HG03196 (cell line): ENCODE results near the gene PRPSAP1.
"Not testable (repeated sequence)": the region's sequence is repeated elsewhere in the genome, so short reads cannot be mapped to it uniquely, and the experiment has no call there.

ENCODE experiments used
- ATAC-seq: cut with Tn5 transposase; IDR thresholded peaks from one replicate; pipeline ENCODE4 v1.9.1; 2021; ENCODE audit not compliant: unreplicated experiment

The PRPSAP1 gene

DNA sequence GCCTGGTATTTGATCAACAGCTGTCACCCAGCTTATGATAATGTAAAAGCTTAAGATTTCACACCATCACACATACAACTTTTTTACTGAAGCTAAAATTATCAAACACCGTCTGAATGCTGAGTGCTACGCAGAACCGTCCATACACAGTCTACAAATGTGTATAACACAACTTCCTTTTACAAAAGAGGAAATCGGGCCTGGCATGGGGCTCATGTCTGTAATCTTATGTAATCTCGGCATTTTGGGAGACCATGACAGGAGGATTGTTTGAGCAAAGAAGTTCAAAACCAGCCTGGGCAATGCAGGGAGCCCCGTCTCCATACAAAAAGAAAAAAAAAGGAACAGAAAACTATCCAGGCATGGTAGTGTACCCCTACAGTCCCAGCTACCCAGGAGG is 26.0 kb downstream of the PRPSAP1 start:
- no peak for ATAC-seq

DNA sequence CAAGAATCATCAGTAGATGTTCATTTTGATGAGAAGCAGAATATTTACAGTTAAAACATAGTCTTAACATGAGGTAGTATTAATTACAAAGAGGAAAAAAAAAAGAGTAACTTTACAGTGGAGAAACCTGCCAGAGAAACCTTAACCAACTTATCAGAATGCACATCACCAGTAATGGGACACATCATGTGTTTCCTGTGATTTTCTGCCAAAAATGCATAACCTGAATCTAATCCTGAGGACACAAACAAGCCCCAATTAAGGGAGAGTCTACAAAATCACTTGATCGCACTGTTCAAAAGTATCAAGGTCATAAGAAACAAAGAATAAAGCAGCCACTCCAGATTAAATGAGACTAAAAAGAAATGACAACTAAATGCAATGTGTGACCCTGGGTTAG is 27.4 kb downstream of the PRPSAP1 start:
- ATAC-seq: no peak

DNA sequence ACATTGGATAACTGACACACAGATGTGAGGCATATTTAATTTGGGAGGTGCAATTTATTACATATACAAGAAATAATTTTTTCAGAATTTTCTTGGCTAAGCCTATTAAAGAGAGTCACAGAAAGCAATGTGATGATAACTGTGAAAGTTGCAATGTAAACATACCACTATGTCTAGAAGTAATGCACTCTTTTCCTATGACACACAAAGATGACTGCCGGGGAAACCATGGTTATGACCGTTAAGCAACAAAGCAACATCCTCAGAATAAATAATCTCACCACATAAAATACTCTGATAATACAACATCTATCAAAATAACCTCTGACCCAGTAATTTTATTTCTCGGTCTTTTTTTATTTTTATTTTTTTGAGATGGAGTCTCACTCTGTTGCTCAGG is 35.1 kb downstream of the PRPSAP1 start:
- ATAC-seq: no peak

DNA sequence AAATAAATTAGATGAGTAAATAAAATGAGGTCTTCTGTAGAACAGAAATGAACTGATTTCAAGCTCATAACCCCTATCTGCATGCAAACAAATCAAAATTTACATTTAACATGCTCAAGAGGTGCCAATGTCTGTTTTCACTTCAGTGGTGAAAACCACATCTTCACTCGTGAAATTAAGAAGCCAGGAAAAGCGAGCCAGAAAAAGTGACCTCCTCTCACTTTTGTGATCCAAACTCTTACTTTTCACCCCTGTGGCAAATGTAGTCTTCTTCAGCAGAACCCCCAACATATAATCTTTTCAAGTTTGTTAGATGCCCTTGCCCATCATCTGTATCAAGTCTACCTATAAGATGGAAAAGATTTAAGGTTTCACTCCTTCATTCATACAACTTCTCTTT is 36.2 kb downstream of the PRPSAP1 start:
- no peak for ATAC-seq

DNA sequence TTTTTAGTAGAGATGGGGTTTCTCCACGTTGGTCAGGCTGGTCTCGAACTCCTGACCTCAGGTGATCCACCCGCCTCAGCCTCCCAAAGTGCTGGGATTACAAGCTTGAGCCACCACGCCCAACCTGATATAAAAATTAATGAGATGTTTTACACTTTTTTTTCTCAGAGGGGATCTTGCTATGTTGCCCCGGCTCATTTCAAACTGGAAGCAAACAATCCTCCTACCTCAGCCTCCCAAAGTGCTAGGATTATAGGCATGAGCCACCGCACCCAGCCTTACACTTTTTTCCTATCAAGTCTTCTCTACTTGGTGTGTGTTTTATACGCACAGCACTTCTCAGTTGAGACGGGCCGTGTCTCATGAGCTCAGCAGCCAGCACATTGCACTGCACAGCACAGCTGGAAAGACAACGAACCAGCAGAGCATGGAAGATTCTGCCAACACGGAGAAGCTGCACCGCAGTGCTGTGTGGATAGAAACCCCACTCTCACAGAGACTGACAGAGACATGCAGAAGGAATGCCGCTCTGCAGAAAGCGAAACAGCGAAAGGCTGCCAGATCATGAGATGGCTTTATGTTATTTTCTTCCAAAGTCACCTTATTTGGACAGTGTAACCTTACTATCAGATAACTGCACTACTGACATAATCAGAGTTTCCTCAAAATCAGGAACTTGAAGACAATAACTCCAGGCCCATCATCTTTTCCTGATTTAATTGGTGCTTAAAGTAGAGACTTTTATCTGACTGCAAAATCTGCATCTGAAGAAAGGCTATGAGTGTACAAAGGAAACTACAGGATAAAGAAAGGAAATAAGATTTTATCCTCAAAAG is 39.1 kb downstream of the PRPSAP1 start:
- no peak for ATAC-seq

DNA sequence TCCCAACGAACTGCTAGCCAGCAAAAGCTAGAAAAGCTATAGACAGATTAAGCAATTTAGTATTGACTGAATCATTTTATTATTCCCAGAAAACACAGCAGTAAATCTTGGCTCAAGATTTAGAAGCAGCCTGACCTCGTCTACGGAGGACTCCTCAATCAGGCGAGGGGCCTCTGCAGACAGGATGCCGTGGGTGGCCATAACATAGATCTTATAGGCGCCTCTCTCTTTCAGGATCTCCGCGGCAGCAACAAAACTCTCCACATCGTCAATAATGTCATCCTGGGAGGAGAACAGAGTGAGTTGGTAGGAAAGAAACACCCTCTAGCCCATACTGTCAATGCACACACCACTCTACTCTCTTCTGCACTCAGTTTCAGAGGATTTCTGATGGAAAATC is 41.0 kb downstream of the PRPSAP1 start:
- ATAC-seq: no peak

DNA sequence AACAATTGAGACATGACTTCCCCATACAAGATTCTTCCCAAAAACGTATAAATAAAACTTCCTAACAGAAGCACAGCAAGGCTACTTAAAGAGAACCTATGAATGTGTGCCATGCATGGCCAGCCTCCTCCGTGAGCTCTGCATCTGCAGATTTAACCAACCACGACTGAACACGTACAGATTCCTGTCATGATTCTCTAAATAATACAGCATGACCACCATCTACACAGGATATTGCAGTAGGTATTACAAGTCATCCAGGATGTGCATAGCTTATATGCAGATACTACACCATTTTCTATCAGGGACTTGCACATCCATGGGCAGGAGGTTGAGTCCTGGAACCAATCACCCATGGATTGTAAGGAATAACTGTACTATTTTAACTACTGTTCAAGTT is 44.3 kb downstream of the PRPSAP1 start:
- no peak for ATAC-seq

DNA sequence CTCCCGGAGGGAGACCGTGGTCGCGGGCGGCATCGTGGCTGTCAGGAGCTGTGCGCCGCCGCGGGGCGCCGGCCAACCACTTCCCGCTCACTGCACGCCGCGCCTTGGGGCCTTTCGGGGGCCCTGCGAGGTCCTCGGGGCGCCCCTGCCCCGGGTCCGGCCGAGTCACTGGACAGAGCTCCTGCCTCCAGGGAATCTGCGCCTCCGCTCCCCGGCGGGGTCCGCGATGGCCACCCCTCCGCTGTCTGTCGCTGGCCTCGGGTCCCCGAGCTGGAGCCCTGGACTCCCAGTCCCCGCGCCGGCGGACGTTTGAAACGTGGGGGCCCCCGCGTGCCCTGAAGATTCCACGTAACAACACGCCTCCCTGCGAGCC is 45.8 kb downstream of the PRPSAP1 start, which contains the start of gene QRICH2:
QRICH2 (minus strand) TSS at position 311 of the 373 bp plus-strand sequence; CDS start at position 33, 278 bp downstream.
- no peak for ATAC-seq

DNA sequence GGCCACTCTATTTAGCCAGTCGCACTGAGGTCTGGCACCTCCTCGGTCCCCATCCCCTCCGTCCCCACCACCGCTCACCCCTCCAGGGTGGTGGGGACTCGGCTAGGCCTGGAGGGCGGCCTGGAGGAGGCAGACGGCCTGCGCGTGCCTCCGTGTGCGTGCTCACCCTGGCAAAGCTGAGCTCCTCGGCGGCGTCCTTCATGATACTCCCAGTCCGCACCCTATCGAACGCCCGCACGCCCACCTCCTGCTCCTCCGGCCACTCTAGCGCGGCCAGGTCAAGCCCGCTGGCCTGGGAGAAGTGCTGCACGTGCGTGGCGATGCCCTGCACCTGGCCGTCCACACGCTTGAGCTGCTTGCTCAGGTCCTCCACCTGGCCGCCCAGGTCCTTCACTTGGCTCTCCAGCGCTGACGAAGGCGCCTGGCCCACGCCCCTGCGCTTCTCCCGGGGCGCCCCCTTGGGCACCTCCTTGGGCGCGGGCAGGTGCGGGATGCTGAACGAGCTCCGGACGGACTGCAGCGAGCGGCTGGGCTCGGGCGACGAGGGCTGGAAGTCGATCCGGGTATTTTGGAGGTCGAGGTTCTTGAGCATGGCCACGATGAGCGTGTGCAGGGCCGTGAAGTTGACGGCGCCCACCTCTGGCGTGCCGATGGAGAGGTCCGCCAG is 46.3 kb downstream of the PRPSAP1 start:
- ATAC-seq: no peak

DNA sequence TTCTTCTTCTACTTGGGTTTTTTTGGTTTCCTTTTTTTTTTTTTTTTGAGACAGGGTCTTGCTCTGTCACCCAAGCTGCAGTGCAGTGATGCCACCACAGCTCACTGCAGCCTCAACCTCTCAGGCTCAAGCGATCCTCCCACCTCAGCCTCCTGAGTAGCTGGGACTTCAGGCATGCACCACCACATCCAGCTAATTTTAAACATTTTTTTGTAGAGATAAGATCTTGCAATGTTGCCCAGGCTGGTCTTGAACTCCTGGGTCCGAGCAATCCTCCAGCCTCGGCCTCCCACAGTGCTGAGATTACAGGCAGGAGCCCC is 48.6 kb downstream of the PRPSAP1 start:
- not testable (repeated sequence) for ATAC-seq

DNA sequence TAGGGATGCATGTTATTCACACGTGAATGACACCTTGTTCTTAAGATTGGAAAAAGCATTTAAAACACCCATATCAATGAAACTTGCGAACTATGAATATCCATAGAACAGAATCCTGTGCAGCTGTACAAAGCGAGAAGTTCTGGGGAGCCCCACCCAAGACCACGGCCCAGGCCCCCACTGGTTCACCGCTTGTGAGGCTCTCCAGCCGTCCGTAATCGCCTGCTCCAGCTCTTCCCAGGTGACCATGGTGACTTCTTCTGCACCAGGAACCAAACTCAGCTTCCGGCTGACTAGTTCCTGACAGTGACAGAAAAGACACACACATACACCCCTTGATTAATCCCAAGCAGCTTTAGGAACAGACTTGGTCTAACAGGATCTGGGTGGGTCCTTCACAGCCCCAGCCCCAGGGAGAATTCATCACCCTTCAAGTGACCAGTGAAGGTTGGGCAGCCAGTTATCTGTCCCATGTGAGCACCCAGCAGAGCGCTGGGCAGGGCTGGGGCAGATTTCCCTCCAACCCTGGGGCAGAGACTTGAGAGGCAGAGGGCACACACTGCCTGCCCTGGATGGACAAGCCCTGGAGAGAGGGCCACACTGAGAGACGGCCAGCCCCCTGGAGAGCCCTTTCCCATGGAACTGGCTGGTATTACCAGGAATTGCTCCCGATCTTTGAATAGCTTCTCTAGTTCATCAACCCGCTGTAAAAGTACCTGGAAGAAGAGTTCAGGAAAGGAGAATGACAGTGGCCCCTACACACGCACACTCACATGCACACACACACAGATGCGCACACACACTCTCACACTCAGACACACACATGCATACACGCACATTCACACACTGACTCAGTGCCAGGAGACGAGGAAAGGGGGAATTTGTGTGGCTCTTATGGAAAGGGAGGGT is 49.2 kb downstream of the PRPSAP1 start:
- no peak for ATAC-seq

DNA sequence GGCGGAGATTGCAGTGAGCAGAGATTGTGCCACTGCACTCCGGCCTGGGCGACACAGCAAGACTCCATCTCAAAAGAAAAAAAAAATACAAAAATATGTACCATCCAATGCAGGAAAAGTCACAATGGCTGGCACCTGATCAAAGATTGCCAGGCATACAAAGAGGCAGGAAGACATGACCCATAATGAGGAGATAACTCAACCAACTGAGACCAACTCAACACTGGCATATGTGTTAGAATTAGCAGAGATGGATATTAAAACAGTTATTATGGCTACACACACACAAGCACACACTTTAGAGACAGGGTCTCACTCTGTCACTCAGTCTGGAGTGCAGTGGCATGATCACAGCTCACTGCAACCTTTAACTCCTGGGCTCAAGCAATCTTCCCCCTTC is 56.3 kb downstream of the PRPSAP1 start:
- ATAC-seq: no peak

DNA sequence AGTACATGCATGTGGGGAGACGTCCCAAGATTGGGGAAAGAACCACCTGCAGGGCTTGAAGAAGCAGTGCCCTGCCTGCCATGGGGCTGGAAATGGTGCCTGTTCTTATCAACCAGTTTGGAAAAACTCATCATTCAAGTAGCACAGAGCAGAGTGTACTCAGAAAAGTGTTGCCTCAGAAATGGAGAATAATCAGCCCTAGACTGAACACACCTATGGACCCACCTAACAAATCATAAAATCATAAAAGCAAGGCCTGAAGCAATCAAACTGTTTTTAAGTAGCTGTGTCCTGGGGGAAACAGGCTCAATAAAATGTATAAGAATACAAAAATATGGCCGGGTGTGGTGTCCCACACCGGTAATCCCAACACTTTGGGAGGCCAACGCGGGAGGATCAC is 56.8 kb downstream of the PRPSAP1 start:
- no peak for ATAC-seq

DNA sequence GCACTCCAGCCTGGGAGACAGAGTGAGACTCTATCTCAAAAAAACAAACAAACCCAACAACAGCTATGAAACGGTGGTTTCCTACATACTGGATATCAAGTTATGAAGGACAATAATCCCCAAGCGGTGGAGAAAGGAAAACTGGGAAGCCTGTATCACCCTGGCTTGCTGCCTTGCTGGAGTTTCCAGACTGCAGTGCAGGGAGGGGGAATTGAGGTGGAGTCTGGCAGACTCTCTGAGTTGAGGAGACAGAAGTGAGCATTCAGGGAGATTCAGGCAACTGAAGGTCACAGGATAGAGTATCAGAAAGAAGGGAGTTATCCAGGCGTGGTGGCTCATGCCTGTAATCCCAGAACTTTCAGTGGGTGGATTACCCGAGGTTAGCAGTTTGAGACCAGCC is 57.5 kb downstream of the PRPSAP1 start:
- ATAC-seq: no peak

DNA sequence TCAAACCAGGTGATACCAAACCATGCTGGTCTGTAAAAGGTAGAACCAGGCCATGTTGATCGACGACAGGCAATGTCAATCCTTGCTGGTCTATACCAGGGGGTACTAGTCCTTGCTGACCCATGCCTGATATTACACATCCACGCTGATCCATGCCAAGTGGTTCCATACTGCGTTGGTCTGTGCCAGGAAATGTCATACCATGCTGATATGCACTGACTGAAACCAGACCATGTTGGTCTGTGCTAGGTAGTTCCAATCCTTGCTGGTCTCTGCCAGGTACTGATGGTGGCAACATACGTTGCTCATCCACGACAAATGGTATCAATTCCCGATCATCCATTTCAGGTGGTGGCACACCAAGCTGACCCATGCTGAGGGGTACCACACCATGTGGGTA is 60.6 kb downstream of the PRPSAP1 start:
- ATAC-seq: no peak

DNA sequence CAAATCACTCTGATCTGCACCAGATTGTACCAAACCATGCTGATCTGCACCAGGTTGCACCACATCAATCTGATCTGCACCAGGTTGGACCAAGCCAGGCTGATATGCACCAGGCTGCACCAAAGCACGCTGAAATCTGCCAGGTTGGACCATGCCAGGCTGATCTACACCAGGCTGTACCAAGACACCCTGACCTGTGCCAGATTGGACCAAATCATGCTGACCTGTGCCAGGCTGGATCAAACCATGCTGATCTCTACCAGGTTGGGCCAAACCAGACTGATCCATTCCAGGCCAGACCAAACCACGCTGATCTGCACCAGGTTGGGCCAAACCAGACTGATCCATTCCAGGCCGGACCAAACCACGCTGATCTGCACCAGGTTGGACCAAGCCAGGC is 61.1 kb downstream of the PRPSAP1 start:
- ATAC-seq: no peak

DNA sequence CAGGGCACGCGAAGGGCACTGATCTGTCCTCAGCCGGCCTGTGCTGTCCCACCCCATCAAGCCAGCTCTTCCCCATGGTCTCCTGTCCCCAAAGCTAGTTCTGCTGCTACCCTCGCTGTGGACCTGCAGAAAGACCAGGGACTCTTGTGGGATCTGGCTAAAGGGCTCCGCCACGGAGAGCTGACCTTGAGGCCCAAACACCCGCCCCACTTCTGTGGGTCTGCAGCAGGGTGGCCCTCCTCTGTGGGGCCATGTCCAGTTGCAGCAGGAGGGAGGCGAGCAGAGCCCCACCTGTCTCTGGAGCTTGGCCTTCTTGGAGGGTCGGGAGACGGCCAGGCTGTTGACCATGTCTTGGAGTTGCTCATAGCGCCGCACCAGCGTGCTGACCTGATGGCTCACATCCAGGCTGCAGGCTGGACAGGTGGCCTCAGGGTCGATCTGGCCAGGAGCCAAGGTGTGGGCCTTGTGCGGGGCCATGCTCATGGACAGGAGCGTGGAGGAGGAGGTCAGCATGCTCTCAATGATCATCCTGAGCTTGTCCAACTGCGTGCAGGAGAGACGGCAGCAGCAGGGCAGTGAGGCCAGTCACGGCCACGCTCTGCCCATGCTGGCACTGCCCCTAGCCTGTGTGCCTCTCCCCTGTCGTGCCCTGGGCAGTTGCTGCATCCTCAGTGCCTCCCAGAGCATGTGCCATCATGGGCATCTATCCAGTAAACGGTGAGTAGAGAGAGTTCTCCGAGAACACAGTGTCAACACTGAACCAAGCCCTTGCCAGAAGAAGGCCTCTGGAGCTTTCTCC is 71.9 kb downstream of the PRPSAP1 start:
- no peak for ATAC-seq

DNA sequence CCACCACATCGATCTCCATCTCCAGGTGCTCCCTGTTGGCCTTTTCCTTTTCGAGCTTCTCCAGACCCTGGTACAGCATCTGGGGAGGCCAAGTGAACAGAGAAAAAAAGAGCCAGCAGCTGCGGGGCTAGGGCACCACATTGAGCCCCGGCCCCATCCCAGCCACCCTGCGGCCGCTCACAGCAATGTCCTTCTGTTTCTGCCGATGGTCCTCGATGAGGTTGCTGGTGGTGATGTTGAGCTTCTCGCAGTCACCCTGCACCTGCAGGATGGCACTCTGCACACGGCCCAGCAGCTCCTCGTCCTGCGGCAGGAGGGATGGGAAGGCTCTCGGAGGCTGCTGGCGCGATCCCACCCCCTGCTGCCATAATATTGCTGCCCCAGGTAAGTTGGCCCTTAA is 73.1 kb downstream of the PRPSAP1 start:
- ATAC-seq: no peak

DNA sequence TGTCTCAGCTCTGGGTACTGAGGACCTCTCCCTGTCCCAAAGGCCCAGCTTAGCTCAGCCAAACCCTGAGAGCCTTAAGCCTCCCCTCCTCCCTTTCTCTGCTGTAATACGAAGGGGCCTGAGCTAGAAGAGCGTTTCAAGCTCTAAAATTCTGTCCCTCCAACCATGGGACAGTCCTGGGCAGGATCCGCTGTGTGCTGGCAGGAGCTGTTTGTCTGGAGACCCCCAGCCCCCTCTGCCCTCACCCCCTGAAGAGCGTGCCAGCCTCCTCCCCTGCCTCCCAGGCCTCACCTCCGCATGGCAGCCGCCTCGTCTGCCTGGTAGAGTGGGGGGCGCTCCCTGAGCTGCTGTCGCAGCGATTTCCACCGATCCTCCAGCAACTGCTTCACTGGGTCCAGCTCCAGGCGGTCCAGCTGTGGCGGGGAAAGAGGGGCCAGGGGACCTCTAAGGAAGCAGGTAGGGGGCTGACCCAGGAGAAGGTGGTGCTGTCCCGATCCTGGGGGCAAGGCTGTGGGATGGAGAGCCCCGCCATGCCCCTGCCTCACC is 73.9 kb downstream of the PRPSAP1 start:
- ATAC-seq: no peak

DNA sequence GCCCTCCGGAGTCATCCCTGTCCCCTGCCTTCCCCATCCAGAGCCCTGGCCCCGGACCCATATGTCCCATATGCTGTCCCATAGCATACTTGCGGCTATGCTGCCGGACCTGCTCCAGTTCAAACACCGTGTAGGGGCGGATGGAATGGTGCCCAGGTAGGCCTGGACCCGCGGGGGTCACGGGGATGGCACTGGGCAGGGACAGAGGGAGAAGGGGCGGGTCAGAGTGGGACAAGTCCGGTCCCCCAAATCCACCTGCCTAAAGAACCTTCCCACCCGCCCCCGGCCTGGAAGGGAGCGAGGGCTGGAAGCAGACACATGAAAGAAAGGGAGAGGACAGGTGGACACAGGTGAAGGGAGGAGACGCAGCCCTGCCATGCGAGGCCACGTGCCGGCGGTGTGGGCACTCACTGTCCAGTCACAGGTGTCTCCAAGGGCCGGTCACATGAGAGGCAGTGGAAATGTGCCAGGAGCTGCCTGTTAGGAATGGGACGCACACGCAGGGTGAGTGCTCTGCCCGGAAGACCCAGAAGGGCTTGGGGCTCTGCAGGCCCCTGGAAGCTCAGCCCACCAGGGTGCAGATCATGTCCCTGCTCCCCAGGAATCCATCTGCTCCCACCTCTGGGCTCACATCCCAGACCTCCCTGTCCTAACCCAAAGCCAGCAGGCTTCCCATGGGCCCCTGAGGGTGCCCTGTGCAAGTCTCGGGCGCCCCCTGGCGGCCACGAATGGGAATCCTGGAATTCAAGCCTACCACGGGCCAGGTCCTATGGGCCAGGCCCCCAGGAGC is 74.6 kb downstream of the PRPSAP1 start:
- ATAC-seq: peak; percentile 44
